H7 (cell line): ENCODE measurements around the gene C4orf54. TPM values are rescaled to one million over a fixed set of nuclear protein-coding genes. Genes with fewer than 3 reads are reported as not detected.
A peak's percentile ranks its signal among the peaks of the same experiment; 100 is the strongest.

Source experiments
- DNase-seq: peaks from one replicate; pipeline ENCODE4 v3.0.0; 2012
- H3K27me3 ChIP-seq: 2 replicates; pipeline ENCODE4 v1.6.0; 2011; ENCODE audit warnings: mild to moderate bottlenecking, low read length; ENCODE audit not compliant: control insufficient read depth, insufficient read depth
- H3K36me3 ChIP-seq: replicated peaks from 2 replicates; pipeline ENCODE4 v1.5.1; 2011; ENCODE audit warnings: low read length; ENCODE audit not compliant: control insufficient read depth, insufficient read depth
- H3K4me3 ChIP-seq: 2 replicates; pipeline ENCODE4 v1.5.1; 2011; ENCODE audit warnings: low read depth, mild to moderate bottlenecking, control low read depth, low read length, moderate library complexity; ENCODE audit not compliant: insufficient read depth
- total RNA-seq: library from RNA; depleted of rRNA; stranded (reverse); fragments of >200 nt; shearing (Covaris generic); gene quantifications from 2 replicates; pipeline ENCODE4 v1.2.3, GENCODE V29; 2014

The C4orf54 gene
- total RNA-seq, 1 experiment from 2014 or later, result not detected

DNA sequence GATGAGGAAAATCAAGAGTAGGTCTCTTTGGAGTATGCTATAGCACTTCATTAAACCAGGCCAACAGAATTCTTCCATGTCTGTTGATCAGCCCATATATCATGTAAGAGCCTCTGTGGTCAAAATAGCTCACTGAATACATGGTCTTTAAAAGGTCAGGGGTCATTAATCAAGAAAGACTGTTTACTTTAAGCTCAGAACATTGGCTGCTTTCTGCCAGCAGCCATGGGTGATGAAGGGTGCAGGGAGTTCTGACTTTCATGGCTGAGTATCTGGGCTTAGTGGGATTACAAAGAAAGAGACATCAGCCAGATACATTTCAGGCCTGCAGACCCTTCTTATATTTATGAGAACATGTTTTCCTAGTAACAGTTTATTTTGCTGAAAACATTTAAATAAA is 7.1 kb upstream of the C4orf54 start:
- no peaks in the 10 kb centered on the region for H3K36me3 ChIP-seq
- H3K27me3 ChIP-seq, result no peaks in the 10 kb centered on the region
- H3K4me3 ChIP-seq, result no peak overlapping the region
- DNase-seq, result no peak

DNA sequence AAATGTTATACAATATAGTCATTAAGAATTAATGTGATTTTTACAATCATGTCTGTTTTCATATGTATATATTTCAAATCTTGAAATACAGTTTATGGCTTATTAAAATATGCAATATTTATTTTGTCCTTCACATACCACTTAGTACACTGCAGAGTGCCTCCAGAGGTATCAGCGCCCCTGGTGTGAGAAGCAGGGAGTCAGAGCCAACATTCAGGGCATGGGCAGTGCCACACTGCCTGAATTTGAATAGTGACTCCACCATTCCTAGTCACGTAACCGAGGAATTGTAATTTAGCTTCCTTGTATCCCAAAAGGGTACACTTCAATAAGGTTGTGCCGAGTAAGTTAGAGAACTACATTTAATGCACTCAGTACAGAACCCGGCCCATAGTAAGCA is 4.3 kb upstream of the C4orf54 start:
- DNase-seq, result no peak

DNA sequence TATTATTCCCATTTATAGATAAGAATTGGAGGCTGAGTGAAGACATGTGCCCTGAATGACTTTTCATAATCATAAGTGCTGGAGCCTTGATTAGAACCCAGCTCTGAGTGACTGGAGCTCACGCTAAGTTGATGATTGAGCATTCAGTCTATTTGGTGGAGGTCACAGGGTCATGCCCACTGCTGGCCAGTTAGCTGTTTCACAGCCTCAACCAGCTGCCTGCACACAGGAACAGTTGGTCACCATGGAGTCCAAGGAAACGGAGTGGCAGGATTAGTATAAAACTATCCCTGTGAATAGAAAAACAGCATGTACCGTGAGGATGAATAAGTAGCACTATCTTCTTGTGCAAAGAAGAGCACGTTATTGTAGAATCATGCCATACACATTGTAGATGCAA is 1.0 kb upstream of the C4orf54 start:
- Histone ChIP-seq H3K27me3 (no peaks in the 10 kb centered on the region), H3K4me3 (no peak overlapping the region), H3K36me3 (no peaks in the 10 kb centered on the region)
- no peak for DNase-seq

More for the DNA sequence above, 4.3 kb upstream of the C4orf54 start:
- Histone ChIP-seq H3K27me3 (no peaks in the 10 kb centered on the region), H3K36me3 (no peaks in the 10 kb centered on the region), H3K4me3 (no peak overlapping the region)

DNA sequence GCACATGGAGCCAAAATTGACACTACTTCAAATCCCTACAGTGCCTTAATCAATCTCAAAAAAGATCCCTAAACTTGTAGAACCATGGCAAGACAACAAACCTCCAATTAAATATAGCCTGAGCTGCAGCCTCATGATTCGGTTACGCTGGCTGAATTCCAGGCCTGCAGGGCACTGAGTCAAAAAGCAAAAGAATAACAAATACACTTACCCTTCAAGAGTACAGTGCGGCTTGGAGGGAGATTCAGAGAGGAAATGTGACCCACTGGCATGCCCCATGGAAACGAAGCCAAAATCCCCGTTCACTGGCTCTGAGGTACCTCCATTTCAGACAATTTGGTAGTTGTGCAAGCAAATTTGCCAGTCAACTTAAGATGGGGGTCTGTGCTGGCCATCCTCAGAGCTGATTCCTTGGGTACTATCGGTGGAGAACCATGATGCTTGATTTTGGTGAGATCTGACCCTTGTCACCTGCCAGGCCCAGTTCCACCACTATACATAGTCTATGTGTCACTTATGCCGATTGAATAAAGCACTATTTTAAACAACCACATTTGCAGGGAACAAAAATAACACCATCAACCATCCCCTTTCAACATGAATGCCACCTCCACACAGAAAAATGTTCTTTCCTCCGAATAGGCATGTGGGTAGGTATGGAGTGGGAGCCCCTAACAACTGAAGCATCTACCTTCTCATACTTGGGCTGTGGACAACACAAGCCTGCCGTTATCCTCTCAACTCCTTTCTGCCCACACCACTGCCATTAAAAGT is 2.1 kb downstream of the C4orf54 start:
- Histone ChIP-seq H3K36me3 (no peaks in the 10 kb centered on the region), H3K27me3 (no peaks in the 10 kb centered on the region; the same call in 1 of the 2 replicates), H3K4me3 (no peak overlapping the region)
- DNase-seq, result no peak

DNA sequence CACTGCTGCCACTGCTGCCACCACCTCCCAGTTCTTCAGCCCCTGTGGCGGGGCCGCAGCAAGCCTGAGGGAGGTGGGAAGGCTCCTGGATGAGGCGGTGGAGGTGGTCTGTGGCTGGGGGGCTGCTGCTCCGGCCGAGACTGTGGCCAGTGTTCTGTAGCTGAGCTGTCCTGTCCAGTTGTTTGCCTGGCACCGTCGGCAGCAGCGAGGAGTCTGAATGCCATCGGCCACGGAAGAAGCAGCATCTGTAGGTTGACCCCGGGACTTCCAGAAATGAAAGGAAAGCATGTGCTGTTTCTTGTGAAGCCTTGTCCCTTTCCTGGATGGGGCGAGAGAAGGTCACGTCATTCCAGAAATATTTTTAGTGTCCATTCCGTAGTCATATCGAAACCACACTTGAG is 3.3 kb downstream of the C4orf54 start:
- Histone ChIP-seq H3K36me3 (no peaks in the 10 kb centered on the region), H3K27me3 (no peaks in the 10 kb centered on the region; the same call in 1 of the 2 replicates), H3K4me3 (no peak overlapping the region)
- DNase-seq, result no peak

DNA sequence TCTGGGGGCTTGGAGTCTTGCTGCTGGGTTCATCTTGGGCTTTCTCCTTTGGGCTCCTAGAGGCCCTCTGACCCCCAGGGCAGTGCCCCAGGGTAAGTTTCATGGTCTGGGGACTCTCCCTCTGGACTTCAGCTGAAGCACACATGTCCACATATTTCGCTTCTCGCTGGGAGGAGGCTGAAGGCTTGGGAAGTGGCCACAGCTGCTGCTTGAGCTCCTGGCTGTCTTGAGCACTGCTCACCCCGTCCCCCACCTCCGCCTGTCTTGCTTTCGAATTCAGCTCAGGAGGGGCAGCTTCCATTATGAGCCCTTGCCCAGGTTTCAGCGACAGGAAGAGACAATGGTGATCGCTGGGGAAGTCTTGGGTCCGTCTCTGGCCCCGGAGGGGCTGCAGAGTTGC is 3.7 kb downstream of the C4orf54 start:
- no peaks in the 10 kb centered on the region; the same call in 1 of the 2 replicates for H3K27me3 ChIP-seq
- no peak for DNase-seq
- H3K36me3 ChIP-seq, result no peaks in the 10 kb centered on the region
- H3K4me3 ChIP-seq, result no peak overlapping the region

DNA sequence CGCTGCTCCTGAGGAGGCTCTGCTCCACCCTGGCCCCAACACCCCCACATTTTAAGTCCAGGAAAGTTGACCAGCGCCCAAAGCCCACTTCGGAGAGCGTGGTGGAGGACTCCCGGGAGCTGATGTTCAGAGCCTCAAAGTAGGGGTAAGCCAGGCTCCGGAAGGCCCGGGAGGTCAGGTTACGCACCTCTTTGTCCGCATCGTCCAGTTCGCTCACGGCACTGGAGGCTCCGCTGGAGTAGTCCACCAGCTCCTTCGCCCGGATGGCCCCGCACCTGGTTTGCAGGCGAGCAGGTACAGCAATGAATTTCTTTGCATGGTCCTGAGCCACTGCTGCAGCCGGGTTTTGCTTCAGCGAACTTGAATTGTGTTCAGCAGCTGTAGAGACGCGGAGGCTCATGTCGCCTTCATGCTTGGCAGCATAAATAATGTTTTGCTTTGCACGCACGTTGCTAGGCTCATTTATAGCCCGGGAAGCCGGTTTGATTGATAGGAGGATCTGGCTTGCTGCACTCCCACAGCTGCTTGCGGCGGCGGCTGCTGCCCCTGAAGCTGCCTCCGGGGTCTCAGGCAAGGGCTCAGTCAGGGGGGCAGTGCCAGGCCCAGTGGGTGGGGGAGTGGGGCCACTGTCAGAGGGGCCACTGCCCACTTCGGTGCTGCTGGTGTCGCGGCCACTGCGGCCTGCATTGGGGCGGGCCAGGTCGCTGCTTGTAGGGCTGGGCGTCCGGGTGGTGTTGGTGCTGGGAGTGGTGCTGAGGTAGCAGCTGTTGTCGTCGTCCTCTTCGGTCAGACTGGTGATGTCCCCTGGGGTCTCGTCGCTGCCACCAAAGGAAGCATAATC is 4.8 kb downstream of the C4orf54 start:
- Histone ChIP-seq H3K27me3 (no peaks in the 10 kb centered on the region; the same call in 1 of the 2 replicates), H3K4me3 (no peak overlapping the region), H3K36me3 (no peaks in the 10 kb centered on the region)
- DNase-seq, result peak; percentile 24

DNA sequence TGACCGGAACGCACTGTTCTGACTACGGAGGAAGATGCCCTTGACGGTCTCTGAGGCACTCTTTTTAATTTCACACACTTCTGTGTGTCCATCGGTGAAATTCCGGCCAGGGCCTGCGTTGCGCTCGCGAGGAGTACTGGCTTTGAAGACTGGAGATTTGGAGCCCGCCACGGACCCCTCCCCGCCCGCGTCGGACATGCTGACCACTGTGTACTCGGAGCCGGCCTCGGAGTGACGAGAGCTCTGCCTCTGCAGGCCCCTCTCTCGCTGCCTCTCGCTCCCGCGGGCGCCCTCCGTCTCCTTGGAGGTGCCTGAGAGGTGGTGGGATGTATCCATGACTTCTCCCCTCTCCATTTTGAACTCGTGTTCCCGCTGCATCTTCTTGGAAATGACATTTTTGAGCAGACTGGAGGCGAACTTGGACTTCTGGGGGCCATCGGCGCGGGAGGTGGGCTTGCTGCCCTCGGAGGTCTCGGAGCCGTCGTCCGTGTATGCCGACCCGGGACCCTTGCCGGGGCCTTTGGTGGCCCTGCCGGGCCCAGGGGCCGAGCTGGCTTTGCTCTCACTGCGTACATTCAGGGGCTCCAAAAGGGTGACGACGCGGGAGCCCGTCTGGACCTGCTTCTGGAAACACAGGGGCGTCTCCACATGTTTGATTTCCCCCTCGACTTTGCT is 5.7 kb downstream of the C4orf54 start:
- DNase-seq, result peak; percentile 14
- Histone ChIP-seq H3K36me3 (no peaks in the 10 kb centered on the region), H3K4me3 (no peak overlapping the region), H3K27me3 (no peaks in the 10 kb centered on the region; the same call in 1 of the 2 replicates)

DNA sequence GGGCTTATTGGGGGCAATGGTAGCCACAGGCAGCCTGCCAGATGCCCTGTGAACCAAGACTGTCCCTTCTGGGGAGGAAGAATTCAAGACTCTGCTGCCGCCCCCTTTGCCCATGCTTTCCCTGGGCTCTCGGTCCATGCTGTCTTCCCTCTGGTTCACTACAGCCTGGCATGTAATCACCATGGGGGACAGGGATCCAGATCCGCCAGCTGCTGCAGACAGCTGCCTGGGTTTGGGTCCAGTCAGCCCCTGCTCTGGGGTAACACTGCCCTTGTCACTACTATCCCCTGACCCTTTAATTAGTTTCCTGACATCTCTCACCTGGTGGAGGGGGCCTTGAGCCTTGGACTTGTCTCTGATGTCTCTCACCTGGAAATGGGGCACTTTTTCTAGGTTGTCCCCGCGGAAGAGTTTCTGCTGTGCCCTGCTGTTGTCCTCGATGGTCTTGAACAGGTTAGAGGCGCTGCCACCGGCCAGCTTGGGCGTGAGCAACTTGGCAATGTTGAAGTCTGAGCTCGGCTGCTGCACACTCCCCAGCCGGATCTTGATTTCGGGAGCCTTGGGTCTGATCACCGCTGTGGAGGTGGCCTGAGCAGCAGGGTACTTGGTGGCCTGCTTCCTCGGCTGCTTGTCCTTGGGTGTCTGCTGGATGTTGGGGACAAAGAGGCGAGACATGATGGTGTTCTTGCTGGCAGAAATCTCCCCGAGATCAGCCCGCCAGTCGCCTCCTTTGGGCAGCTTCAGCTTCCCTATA is 6.4 kb downstream of the C4orf54 start:
- Histone ChIP-seq H3K27me3 (no peaks in the 10 kb centered on the region; the same call in 1 of the 2 replicates), H3K4me3 (no peak overlapping the region), H3K36me3 (no peaks in the 10 kb centered on the region)
- DNase-seq, result no peak

DNA sequence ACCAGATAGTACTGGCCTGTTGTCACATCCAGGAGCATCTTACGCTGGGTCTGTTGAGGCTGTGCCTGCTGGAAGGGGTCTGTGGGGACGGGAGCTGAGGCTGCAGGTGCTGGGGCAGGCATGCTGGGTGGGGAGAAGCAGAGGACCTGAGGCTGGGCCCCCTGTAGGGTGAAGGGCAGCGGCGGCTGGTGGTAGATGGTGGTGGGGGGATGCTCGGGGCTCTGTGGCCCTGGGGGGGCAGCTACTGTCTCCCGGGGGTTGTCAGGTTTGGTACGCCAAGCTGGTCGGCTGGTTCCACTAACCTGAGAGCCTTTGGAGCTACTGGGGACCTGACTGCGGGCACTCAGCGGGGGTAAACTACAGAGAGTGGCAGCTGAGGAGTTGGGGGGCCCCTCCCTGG is 7.8 kb downstream of the C4orf54 start:
- H3K4me3 ChIP-seq, result no peak overlapping the region
- peak; percentile 8 for DNase-seq
- no peaks in the 10 kb centered on the region for H3K36me3 ChIP-seq
- no peaks in the 10 kb centered on the region; the same call in 1 of the 2 replicates for H3K27me3 ChIP-seq

DNA sequence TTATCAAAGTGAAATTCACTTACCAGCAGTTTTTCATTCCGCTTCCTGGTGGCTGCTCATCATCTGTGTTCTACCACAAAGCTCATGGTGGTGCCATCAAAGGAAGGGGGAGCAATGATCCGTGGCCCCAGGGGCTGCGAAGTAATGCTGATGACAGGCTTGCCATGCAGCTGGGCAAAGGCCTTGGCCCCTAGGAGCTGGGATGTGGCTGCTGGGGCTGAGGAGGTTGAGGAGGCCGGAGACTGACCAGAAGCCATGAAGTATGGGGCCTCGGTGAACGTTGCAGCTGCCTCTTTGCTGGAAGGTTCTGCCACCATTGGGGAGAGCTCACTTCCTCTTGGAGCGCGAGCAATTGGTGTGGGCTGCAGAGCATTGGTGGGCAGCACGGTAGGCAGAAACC is 8.4 kb downstream of the C4orf54 start:
- no peaks in the 10 kb centered on the region for H3K36me3 ChIP-seq
- no peaks in the 10 kb centered on the region; the same call in 1 of the 2 replicates for H3K27me3 ChIP-seq
- DNase-seq, result no peak
- H3K4me3 ChIP-seq, result no peak overlapping the region

DNA sequence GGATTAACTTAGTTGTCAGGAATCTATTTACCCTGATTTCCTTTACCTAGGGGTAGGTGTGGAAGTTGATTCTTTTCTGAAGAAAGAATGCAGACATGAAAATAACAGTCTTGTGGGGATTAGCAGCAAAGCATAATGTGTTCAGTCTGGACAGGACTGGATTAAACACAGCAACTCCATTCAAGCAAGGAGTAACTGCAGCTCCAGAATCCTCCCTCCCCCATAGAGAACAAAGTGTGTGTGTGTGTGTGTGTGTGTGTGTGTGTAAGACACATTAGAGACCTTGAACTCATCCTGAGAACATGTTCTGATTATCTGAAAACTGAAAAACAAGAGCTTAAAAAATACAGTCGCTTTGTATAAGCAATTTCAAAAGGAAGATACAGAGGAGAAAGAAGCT is 9.3 kb downstream of the C4orf54 start:
- Histone ChIP-seq H3K4me3 (no peak overlapping the region), H3K36me3 (no peaks in the 10 kb centered on the region), H3K27me3 (peaks cover 3% of the 10 kb centered on the region)
- no peak for DNase-seq

DNA sequence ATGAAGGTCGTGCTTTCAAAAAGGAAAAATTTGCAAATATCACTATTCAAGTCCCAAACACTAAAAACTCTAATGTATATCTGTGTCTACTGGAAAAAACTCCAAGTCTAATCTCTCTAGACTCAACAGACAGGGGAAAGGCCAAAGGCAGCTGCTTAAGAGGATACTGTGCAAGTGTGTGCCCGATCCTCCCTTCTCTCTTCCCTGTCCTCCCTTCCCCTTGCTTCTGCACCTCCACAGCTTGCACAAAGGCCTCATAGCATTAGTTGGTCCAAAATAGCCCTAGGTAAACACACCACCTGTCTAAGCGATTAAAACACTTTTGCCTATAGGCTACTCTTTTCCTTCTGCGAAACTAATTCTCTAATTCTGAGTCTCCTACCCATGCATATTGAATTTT is 10.6 kb downstream of the C4orf54 start:
- Histone ChIP-seq H3K27me3 (peaks cover 3% of the 10 kb centered on the region), H3K36me3 (no peaks in the 10 kb centered on the region), H3K4me3 (no peak overlapping the region)
- no peak for DNase-seq

DNA sequence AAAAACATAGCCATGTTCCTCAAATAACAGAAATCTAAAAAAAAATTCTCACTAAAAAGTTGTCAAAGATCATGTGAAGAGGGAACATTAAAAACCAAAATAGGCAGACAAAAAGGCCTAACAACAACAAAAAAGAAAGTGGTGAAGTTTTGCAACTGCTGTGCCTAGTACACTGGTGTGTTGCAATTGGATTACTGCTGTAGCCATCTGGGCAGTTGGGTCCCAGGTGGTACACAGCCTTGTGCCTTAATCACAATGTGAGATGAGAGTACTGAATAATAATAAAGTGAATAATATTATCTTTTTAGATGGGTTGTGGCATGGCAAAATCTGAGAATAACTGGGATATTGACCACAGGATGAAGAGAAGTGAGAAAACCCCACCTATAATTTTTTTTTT is 12.0 kb downstream of the C4orf54 start:
- Histone ChIP-seq H3K36me3 (no peaks in the 10 kb centered on the region), H3K27me3 (peaks cover 3% of the 10 kb centered on the region; the same call in 1 of the 2 replicates), H3K4me3 (no peak overlapping the region)
- DNase-seq, result no peak
